NCI-H510A treated with DMSO at 0.1 percent for 48 hours (cell line): ENCODE results near the gene LIN54.
"Not testable (repeated sequence)": the region's sequence is repeated elsewhere in the genome, so short reads cannot be mapped to it uniquely, and the experiment has no call there.

Source experiments
- DNase-seq: peaks from one replicate; lab custom pipeline; 2025; lab: John Stamatoyannopoulos, UW

LIN54 gene

DNA sequence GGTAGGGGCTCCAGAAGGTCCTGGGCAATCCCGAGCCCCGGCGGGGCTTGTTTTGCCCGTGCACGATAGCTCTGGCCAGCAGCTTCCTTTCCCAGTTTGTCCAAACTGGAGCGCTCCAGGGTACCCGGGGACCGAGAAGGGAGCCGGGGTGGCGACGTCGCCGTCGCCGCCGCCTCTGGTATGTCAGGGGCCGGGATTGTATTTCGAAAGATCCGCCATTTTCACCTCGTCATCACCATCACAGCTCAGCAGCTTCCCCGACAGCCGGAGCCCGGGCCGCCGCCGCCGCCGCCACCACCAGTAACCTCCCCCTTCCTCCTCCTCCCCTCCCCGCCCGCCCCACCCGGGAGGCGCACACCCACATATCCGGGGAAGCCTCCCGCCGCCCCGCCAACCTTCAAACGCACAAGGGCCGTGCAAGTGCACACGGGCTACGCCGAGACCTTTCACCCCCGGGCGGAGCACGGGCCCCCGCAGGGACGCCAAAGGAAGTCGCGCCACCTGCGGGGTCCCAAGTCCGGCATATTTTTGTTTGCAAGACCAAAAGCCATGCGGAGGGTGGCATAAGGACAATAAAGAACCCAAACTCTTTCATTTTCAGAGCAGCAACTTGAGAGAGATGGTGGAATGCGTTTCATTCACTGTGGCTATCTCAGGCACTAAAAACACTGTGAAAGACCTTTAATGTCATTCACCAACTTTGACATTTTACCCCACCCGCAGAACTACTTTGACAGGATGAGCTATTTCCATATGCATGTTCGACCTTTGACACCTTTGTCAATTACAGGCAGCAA is at the start of gene LIN54:
LIN54 (minus strand) TSS at position 302 of the 797 bp plus-strand sequence. CDS start 25,979 bp downstream, outside the sequence.
- DNase-seq, result peak; percentile 57

DNA sequence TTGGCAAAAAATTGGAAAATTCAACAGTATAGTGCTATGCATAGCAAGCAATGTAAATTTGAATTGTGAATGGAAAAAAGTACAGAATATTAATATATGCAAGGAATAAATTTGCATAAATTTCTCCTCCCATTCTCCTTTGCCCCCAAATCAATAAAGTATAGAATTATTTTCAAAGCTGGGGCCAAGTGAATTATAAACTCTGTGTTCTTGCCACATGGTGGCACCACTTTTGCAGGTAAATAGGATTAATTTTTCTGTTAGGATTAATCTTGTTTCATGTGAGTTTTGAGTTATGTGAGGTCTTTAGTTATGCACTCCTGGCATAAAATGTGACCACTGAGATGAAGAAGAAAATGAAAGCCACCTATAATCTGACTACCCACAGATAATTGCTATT is 44.3 kb upstream of the LIN54 start:
- no peak for DNase-seq

DNA sequence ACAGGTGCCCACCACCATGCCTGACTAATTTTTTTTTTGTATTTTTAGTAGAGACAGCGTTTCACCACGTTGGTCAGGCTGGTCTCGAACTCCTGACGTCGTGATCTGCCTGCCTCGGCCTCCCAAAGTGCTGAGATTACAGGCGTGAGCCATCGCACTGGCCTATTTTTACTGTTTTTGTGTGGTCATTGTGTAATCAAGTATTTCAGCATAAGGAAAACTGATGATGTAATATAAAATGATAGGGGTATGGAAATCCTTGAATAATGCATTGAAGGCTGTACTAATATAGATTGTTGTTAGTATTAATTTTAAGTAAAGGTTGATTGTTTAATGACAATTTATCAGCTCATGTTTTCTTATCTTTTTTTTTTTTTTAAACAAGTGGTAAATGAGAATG is 38.2 kb upstream of the LIN54 start:
- not testable (repeated sequence) for DNase-seq

DNA sequence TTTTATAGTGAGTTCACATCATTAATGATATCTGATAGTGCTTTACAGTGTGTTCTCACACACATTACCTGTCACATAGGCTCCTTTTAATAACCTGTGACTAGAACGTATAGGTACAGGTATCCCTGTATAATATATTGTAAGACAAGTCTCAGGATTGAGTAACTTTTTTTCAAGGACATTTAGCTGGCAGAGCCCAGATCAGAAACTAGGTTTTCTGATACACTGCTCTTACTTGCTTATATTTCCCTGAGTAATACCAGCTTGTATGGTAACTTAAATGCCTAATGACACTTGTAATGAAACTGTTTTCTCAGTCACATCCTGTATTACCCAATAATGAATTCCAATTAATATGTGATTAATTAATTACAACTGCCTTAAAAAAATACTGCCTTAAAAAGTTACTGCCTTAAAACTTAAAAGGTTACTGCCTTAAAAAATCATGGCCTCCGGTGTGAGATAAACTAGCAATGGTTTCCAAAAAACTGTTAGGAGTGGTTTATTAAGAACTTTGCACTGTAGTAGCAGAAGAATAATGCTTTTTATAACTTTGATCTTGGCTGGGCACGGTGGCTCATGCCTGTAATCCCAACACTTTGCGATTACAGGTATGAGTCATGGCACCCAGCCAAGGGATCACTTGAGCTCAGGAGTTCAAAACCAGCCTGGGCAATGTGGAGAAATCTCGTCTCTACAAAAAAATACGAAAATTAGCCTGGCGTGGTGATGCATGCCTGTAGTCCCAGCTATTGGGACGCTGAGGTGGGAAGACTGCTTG is 36.3 kb upstream of the LIN54 start:
- DNase-seq, result no peak

DNA sequence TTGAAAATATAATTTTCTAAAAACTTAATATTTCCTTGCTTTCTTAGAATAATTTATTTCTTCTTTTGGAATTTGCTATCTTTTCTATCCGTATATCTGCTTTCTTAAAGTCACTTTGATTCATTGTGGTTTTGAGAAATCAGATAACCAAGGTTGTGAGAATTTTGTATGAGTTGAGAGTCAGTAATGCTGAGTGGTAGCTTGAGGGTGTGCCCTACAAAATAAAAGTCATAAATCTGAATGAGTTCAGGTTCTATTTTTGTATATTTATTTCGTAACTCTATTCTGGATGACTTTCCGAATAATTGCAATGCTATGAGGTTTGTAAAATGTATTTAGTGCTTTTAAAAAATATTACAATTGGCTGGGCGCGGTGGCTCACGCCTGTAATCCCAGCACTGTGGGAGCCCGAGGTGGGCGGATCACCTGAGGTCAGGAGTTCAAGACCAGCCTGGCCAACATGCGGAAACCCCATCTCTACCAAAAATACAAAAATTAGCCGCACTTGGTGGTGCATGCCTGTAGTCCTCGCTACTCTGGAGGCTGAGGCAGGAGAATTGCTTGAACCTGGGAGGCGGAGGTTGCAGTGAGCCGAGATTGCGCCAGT is 33.3 kb upstream of the LIN54 start:
- DNase-seq, result no peak

DNA sequence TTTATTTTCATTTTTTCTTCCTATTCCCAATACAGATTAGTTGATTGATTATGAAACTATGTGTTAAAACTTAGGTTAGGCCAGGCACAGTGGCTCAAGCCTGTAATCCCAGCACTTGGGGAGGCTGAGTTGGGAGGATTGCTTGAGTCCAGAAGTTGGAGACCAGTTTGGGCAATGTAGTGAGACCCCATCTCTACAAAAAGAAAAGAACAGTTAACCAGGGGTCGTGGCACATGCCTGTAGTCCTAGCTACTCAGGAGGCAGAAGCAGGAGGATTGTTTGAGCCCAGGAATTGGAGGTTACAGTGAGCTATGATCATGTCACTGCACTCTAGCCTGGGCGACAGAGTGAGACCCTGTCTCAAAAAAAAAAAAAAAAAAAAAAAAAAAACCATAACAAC is 32.5 kb upstream of the LIN54 start:
- not testable (repeated sequence) for DNase-seq

DNA sequence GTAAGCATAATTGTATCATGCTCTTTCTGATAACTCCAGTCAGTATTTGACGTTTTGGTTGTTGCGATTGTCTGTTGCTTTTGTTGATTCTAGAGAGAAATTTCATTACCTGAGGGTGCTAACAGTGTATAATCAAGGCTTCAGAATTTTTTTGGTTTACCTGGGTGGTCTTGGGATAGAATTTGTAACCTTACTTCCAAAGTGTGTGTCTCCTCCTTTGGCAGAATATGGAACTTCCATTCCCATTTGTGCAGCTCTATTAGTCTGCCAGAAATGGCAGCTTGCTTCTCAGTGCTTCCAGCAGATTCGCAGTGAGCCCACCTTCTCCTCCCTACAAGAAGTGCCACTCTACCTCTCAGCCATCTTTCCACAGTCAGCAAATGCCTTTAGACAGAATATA is 29.6 kb upstream of the LIN54 start:
- DNase-seq, result no peak

DNA sequence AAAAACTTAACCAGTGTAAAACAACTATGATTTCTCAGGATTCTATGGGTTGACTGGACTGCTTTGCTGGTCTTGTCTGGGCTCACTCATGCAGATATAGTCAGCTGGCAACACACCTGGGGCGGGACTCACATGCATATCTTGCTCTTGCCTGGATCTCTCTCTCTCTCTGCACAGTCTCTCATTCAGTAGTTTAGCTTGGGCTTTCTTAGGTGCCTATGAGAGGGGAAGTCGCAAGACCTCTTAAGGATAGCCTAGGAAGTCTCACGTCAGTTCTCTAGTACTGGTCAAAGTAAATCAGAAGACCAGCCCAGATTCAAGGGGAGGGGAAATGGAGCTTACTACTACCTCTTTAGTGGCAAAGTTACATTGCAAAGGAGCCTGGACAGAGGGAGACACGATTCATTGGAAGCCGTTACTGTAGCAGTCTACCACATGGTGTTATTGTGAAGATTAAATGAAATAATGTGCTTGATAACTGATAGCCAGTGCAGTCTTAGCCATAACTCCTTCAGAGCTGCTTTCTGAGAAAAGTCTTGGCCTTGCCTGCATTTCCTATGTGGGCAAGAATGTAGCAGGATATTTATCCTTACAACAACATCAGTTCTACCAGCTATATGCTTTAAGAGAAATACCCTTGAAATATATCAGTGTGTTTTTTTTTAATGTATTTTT is 26.5 kb upstream of the LIN54 start:
- no peak for DNase-seq

DNA sequence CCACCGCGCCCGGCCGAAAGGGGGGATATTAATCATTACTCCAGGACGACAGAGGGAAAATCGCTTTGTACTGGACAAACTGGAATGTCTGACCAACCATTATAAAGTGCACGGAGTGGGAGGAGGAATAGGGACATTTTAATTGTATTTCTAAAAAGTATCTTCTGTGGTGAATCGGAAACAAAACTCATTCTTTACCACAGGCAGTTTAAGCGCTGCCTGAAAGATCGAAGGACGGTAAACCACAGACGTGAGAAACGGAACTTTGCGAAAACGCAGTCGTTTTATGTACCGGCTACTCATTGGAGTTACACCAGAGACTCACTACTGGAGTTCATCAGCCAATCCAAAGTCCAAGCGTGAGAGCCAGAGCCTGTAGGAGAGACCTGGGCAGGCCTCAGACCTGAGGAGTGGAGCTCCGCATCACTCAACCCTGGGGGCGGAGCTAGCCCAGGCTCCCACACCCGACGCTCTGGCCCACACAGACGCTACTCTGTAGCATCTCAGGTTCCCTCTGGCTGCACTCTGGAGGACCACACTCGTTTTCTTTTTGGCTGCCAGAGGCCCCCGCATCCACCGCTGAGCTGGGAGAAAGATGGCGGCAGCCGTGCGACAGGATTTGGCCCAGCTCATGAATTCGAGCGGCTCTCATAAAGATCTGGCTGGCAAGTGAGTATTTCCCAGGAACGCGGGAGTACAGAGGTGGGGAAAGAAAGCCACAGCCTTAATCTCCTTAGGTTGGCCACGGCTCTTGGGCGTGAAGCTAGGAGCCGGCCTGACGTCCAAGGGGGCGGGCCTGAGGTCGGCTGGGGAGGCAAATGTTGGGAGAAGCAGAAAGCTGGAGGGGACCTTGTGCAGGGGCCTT is 24.2 kb upstream of the LIN54 start, which contains the start of gene COPS4:
COPS4 (plus strand) TSS at position 554 of the 865 bp plus-strand sequence; CDS start at position 596, 42 bp downstream.
- DNase-seq, result peak; percentile 97

DNA sequence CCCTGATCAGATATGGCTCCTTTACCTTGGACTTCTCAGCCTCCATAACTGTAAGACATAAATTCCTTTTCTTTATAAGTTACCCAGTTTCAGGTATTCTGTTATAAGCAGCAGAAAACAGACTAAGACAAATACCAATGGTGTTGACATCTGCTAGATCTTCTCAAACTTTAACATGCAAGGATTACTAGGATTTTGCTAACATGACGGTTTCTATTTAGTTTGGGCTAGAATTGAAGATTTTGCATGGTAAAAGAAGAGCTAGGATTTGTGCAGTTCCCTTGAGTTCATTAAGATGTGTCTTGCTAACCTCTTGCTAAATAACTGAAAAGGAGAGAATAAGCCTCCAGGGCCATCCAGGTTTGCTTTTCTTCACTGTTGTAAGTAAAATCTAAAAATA is 19.1 kb upstream of the LIN54 start:
- DNase-seq, result no peak

DNA sequence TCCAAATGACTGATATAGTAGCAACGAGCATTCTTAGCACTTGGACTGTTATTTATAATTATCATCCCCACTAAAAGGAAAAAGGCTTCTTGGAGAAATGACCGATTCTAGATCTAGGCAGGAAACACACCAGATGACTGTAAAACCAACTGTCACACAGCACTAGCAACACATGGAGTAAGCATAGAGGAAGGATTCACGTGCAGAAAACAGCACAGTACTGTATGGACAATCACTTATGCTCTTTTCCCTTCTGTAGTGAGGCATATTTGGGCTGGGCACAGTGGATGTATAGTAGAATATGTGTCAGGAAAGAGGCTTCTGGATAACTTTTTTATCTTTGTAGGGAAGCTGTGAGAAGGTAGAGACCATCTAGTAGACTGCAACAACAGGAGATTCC is 18.4 kb upstream of the LIN54 start:
- no peak for DNase-seq

DNA sequence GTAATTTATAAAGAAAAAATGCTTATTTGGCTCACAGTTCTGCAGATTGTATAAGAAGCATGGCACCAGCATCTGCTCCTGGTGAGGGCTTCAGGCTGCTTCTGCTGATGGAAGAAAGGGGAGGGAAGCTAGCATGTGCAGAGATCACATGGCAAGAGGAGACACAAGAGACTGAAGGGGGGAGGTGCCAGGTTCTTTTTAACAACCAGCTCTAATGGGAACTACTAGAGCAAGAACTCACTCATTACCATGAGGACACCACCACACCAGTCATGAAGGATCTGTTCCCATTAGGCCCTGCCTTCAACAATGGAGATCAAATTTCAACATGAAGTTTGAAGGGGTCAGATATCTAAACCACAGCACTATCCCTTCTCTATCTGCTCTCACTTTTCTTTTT is 14.9 kb upstream of the LIN54 start:
- DNase-seq, result no peak

DNA sequence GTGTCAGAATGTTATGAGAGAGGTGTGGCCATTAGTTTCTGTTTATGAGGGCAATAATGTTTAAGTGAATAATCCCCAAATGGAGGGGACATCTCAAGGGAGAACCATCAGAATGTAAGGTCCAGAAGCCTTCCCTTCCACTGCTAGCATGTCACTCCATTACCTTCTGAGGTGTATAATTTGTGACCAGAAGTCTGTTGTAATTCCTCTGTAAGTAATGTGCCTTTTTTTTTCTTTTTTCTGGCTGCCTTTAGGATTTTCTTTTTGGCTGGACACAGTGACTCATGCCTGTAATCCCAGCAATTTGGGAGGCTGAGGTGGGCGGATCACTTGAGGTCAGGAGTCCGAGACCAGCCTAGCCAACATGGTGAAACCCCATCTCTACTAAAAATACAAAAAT is 13.6 kb upstream of the LIN54 start:
- DNase-seq, result no peak

DNA sequence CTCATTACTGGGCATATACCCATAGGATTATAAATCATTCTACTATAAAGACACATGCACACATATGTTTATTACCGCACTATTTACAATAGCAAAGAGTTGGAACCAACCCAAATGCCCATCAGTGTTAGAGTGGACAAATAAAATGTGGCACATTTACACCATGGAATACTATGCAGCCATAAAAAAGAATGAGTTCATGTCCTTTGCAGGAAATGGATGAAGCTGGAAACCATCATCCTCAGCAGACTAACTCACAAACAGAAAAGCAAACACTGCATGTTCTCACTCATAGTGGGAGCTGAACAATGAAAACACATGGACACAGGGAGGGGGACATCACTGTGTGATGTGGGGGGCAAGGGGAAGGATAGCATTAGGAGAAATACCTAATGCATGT is 13.0 kb upstream of the LIN54 start:
- not testable (repeated sequence) for DNase-seq

DNA sequence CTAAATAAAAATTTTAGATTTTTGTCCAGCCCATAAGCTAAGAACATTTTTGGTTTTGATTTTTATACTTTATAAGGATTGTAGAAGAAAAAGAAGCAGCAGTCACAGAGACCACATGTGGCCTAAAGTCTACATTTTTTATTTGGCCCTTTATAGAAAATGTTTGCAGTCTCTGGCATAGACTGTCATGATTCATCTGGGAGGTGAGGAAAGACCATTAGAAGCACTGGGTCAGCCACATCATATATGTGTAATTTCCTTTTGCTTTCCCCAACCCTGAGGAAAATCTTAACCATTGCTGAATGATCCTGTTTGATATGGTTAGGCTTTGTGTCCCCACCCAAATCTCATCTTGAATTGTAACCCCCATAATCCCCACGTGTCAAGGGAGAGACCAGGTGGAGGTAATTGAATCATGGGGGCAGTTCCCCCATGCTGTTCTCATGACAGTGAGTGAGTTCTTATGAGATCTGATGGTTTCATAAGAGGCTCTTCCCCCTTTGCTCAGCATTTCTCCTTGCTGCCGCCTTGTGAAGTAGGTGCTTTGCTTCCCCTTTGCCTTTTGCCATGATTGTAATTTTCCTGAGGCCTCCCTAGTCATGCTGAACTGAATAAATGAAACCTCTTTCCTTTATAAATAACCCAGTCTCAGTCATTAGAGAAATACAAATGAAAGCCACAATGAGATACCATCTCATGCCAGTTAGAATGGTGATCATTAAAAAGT is 12.3 kb upstream of the LIN54 start:
- no peak for DNase-seq

DNA sequence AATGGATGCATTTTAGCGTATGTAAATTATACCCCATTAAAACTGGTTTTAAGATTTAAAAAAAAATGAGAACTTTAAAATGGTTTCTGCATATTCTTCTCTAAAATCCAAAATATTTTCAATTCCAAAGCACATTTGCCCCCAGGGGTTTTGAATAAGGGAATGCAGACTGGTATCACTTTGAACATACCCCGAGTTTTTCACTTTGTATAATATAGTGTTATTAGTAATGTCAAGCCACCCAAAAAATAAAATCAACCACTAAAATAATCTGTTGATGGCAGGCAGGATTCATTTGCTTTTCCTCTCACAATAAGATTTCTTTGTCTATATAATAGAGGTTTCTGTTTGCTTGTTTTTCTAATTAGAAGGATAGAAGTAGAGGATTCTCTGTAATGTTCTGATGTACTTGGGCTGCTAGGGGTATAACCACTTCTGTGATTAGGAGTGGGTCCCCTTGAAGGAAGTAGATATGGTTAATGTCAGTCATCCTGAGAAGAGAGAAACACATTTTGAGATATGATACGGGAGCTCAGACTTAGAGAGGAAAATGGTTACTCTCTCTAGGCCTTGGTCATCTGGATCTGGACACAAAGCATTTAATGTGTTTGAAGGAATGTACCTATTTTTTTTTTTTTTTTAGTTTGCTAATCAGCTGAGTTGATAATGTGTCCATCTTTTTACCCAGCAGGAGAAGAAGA is 9.3 kb upstream of the LIN54 start:
- DNase-seq, result no peak

DNA sequence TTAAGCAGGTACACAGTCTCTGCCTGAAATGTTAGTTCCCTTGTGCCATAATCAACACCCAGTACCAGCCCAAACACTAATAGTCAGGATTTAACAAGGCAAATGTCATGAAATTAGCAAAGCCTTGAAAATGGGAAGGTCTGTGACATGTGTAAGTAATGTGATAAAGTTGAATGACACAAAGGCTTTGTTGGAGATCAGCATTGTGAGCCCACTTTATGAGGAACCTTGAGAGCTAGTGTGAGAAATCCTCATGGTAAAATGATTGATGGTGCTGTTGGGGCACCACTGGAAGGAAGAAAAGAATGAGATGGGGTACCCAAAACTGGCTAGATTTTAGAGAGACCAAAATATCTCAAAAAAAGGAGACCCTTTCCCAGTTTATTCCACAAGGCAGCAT is 3.3 kb upstream of the LIN54 start:
- DNase-seq, result no peak

DNA sequence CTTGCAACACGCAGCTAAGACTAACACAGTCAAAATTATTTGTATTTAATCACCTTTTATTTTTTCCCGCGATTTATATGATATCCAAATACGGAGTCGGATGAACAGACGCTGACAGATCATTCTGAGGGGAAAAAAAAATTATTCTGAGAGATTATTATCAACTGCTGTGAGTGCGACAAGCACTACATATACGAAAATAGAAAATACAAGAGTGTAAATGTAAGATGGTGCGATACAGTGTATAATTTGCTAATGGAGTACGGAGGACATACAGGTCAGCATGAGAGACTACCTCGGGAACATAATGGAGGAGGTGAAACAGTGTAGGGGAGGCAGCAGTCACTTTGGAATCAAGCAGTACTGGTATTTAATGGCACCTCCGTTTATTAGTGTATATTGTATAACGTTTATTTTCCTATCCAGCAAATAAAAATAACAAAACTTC is 2.8 kb upstream of the LIN54 start:
- DNase-seq, result peak; percentile 50

DNA sequence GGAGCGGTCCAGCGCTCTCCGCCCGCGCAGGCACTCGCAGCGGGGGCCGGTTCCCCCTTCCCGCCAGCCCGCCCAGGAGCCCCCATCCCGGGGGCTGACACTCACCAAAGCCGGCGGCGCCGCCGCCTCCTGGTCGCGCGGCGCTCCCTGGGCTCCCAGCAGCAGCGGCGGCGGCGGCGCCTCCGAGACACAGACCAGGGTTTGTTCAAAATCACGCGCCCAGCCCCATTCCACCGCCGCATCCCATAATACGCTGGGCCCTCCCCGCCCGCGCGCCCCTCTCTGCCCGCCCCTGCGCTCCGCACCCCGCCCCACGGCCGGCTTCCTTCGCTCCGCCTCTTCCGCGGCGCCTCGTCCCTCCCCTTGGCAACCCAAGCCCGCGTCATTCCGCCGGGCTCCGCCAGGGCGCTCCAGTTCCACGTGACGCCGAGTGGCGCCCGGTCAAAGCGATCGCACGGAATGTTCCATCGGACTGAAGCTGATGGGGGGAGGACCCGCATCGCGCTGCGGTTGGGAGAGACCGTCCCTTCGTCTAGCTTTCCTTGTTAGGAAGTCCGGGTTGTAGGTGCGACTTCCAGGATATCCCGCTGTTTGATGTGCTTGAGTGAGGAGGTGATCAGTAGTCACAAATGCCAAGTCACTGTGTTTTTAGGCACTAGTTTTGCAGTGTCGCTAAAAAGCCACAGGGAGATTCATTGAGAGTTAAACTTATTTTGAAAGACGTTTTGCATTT is 2.2 kb upstream of the LIN54 start:
- DNase-seq, result peak; percentile 96
